Gastrocnemius medialis (tissue), 4 donors: ENCODE data around the gene SFXN4. TPM values are rescaled to one million over a fixed set of nuclear protein-coding genes. Genes with fewer than 3 reads are reported as not detected.
A peak's percentile ranks its signal among the peaks of the same experiment; 100 is the strongest.

Source experiments
- ATAC-seq, 2 donors: fragments of 150-250 bp; one replicate each; pipeline ENCODE4 v1.9.1; 2016
- DNase-seq, 2 donors: peaks; one replicate each; pipeline ENCODE4 v3.0.0-alpha.2; 2019
- H3K27ac ChIP-seq, 4 donors: fragments of 200-600 bp; sonication (generic); 1 replicate in 1 of 4; 2 replicates in 3 of 4; pipeline ENCODE4 v1.5.1; 2016 to 2018; ENCODE audit warnings: mild to moderate bottlenecking in 2 of 4, moderate library complexity in 1 of 4
- H3K27me3 ChIP-seq, 3 donors: fragments of 200-600 bp; sonication (generic) in 2 of 3; 1 replicate in 1 of 3; 2 replicates in 2 of 3; pipeline versions ENCODE4 v1.5.1 to v1.6.0; 2016 to 2019; ENCODE audit warnings: mild to moderate bottlenecking in 1 of 3, moderate library complexity in 1 of 3
- H3K36me3 ChIP-seq, 2 donors: fragments of 200-600 bp; sonication (generic) in 1 of 2; one replicate each; pipeline ENCODE4 v1.5.1; 2017 to 2018
- H3K4me1 ChIP-seq, 2 donors: fragments of 200-600 bp; sonication (generic) in 1 of 2; one replicate each; pipeline ENCODE4 v1.5.1; 2016 to 2017; ENCODE audit warnings: mild to moderate bottlenecking in 2 of 2
- H3K4me3 ChIP-seq, 4 donors: fragments of 200-600 bp; sonication (generic) in 3 of 4; 1 replicate in 1 of 4; 2 replicates in 3 of 4; pipeline ENCODE4 v1.5.1; 2016 to 2019; ENCODE audit warnings: mild to moderate bottlenecking in 2 of 4
- H3K9me3 ChIP-seq, 3 donors: fragments of 200-600 bp; sonication (generic) in 2 of 3; 1 replicate in 1 of 3; 2 replicates in 2 of 3; pipeline ENCODE4 v1.5.1; 2016 to 2019
- CTCF ChIP-seq, 5 experiments: fragments of 450-650 bp in 3 of 5; fragments of 200-600 bp in 2 of 5; sonication (generic) in 2 of 5; IDR thresholded peaks in 4 of 5; conservative IDR thresholded peaks in 1 of 5; 1 replicate in 4 of 5; 2 replicates in 1 of 5; pipeline ENCODE4 v1.5.1; 2016 to 2019; ENCODE audit warnings: antibody characterized with exemption in 5 of 5, mild to moderate bottlenecking in 3 of 5, moderate library complexity in 3 of 5
- POLR2A ChIP-seq, 2 donors: fragments of 450-650 bp; IDR thresholded peaks; one replicate each; pipeline ENCODE4 v1.6.1; 2017; ENCODE audit warnings: antibody characterized with exemption in 2 of 2, mild to moderate bottlenecking in 2 of 2, moderate library complexity in 2 of 2
- in situ Hi-C, 4 donors: fragments of 200-750 bp; cut with MboI; loops; one replicate each; pipeline versions ENCODE4 v1.15.0 to v1.8.0; 2017; ENCODE audit warnings: low sequenced_read_pairs in 4 of 4
- intact Hi-C: fragments of 100-400 bp; cut with DNase I; formaldehyde crosslinking; loops from one replicate; pipeline ENCODE4 v1.15.1; 2023; ENCODE audit warnings: low total_unique reads
- total RNA-seq, 4 donors: library from RNA; depleted of rRNA; stranded (reverse); fragments of >200 nt; gene quantifications; one replicate each; pipeline versions ENCODE4 v1.1.0 to v1.2.3, GENCODE V29; 2016

Gene SFXN4
- total RNA-seq = 10 to 100 TPM; 25.6 to 69.7 (median 39.8) TPM

- Histone ChIP-seq H3K4me1 (peaks cover 21 to 29% of the 10 kb centered on the region in 2 donors), H3K4me3 (peak within 1 kb of the TSS; percentile 69 to 86 (median 78)), H3K27ac (peak within 1 kb of the TSS; percentile 90 to 97 (median 95)), H3K9me3 (no peaks in the 10 kb centered on the region), H3K27me3 (no peaks in the 10 kb centered on the region), H3K36me3 (peaks cover 0 to 36% of the 10 kb centered on the region in 2 donors)
- DNase-seq = peak; percentile 66 to 81
- TF ChIP-seq CTCF (IDR thresholded peaks at IDR 0.05 in 4 of 5, conservative IDR thresholded peaks at IDR 0.05 in 1 of 5) = peak in 2 of 5 experiments; percentile 5 to 25
- TF ChIP-seq POLR2A (IDR thresholded peaks at IDR 0.05) = peak; percentile 78 to 83
- intact Hi-C loops = loop anchor here (1.0 to 5.0 kb wide), 3 partner anchors 13 to 138 kb away; partner anchors contain the start of genes DENND10, NANOS1 and PRDX3
- in situ Hi-C loops = loop anchor here in 1 of 4 donors (25.0 kb wide), 1 partner anchor 697 kb away; the partner anchor contains the start of gene MCMBP
- ATAC-seq = peak; percentile 89 to 90
Measured at GRCh38 chr10:119165171-119166117, at the start of gene SFXN4. SFXN4 (minus strand) TSS chr10:119165714; CDS start chr10:119165647, 67 bp downstream.

GRCh38 chr10:119211625-119212441 is 46.3 kb upstream of the SFXN4 start:
- ATAC-seq (no peak), DNase-seq (no peak)
- no peaks in the 10 kb centered on the region for H3K27me3 ChIP-seq
- in situ Hi-C loops (loop anchor here in 1 of 4 donors (10.0 kb wide), 1 partner anchor 203 kb away; no protein-coding TSS in a partner anchor), intact Hi-C loops (no loop called here)
- peak overlapping the region; percentile 56 to 92 (median 84) for H3K27ac ChIP-seq
- TF ChIP-seq POLR2A (IDR thresholded peaks at IDR 0.05) (no peak), CTCF (IDR thresholded peaks at IDR 0.05 in 4 of 5, conservative IDR thresholded peaks at IDR 0.05 in 1 of 5) (no peak)
- peak overlapping the region; percentile 3 to 16 (median 13) for H3K4me3 ChIP-seq
- no peaks in the 10 kb centered on the region for H3K9me3 ChIP-seq
- H3K36me3 ChIP-seq = no peaks in the 10 kb centered on the region
- peaks cover 7 to 13% of the 10 kb centered on the region in 2 donors for H3K4me1 ChIP-seq

DNA sequence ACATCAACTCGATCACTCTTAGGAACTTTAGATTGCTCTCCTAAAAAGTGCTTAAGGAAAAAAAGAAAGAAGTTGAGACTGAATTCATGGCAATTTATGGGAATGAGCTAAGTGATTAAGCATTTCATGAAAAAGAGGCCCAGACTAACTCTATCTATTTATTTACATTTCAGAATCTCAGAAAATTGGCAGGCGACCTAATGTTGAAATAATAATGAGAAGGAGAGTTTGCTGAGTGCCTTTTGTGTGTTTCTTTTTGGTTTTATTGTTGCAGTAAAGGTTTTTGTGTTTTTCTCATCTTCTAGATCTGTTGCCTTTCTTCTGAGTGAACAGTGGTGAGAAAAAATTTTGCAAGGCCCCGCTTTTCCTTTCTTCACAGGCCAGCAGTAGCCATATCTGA is 45.7 kb upstream of the SFXN4 start:
- ATAC-seq (no peak), DNase-seq (no peak)
- peaks cover 7 to 16% of the 10 kb centered on the region in 2 donors for H3K4me1 ChIP-seq
- intact Hi-C loops = no loop called here
- H3K36me3 ChIP-seq = no peaks in the 10 kb centered on the region
- in situ Hi-C loops = loop anchor here in 1 of 4 donors (10.0 kb wide), 1 partner anchor 204 kb away; no protein-coding TSS in a partner anchor
- H3K27me3 ChIP-seq = no peaks in the 10 kb centered on the region
- H3K4me3 ChIP-seq = peak overlapping the region in 1 of 4 donors; percentile 16
- no peaks in the 10 kb centered on the region for H3K9me3 ChIP-seq
- peak overlapping the region; percentile 56 to 92 (median 84) for H3K27ac ChIP-seq
- no peak for TF ChIP-seq CTCF (IDR thresholded peaks at IDR 0.05 in 4 of 5, conservative IDR thresholded peaks at IDR 0.05 in 1 of 5)
- no peak for TF ChIP-seq POLR2A (IDR thresholded peaks at IDR 0.05)

DNA sequence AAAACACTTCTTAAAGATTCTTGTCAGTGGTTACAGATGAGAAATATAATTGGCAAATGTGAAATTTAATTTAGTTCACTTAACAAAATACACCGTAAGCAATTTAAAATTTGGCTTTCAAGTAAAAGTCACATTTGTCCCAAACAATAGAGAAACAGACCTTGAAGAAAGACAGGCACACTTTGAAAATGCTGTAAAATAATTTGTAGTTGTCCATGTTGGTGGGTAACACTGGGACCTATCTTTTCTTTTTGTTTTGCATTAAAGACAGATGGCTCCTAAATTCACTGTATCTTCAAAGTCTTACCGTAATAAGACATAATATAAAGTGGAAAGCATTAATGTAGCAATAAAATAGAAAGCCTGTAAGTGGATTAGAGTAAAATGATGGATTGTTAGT is 45.1 kb upstream of the SFXN4 start:
- Histone ChIP-seq H3K27me3 (no peaks in the 10 kb centered on the region), H3K4me3 (peak overlapping the region in 1 of 4 donors; percentile 66)
- intact Hi-C loops = no loop called here

More for the DNA sequence above, 45.1 kb upstream of the SFXN4 start:
- ATAC-seq (no peak), DNase-seq (no peak)
- Histone ChIP-seq H3K36me3 (no peaks in the 10 kb centered on the region), H3K4me1 (peaks cover 7 to 21% of the 10 kb centered on the region in 2 donors), H3K9me3 (no peaks in the 10 kb centered on the region), H3K27ac (peak overlapping the region; percentile 75 to 92 (median 84))
- TF ChIP-seq POLR2A (IDR thresholded peaks at IDR 0.05) (no peak), CTCF (IDR thresholded peaks at IDR 0.05 in 4 of 5, conservative IDR thresholded peaks at IDR 0.05 in 1 of 5) (no peak)
- in situ Hi-C loops = loop anchor here in 1 of 4 donors (10.0 kb wide), 1 partner anchor 204 kb away; no protein-coding TSS in a partner anchor
